Osteoblast (primary cell): Measurements from ENCODE around the gene ZMIZ1. TPM values are rescaled to one million over a fixed set of nuclear protein-coding genes. Genes with fewer than 3 reads are reported as not detected.

Experiments
- DNase-seq: peaks from one replicate; pipeline ENCODE4 v3.0.0; 2011; ENCODE audit warnings: low spot score, mixed read lengths; ENCODE audit not compliant: insufficient read length; ENCODE audit errors: missing footprints
- H2AFZ ChIP-seq: 2 replicates; pipeline ENCODE4 v1.6.0; 2011; ENCODE audit warnings: mild to moderate bottlenecking, low read length
- H3K27ac ChIP-seq: 2 replicates; pipeline ENCODE4 v1.5.1; 2011; ENCODE audit warnings: mild to moderate bottlenecking, low read depth, low read length, moderate library complexity
- H3K27me3 ChIP-seq: 2 replicates; pipeline ENCODE4 v1.6.0; 2012; ENCODE audit warnings: mild to moderate bottlenecking, control low read depth, inconsistent platforms, low read length, moderate library complexity; ENCODE audit not compliant: insufficient read depth
- H3K36me3 ChIP-seq: 2 replicates; pipeline ENCODE4 v1.5.1; 2011; ENCODE audit warnings: mild to moderate bottlenecking, low read length, control low read depth, moderate library complexity; ENCODE audit not compliant: insufficient read depth
- H3K4me1 ChIP-seq: 2 replicates; pipeline ENCODE4 v1.5.1; 2011; ENCODE audit warnings: mild to moderate bottlenecking, low read length, control low read depth, moderate library complexity; ENCODE audit not compliant: insufficient read depth
- H3K4me2 ChIP-seq: 2 replicates; pipeline ENCODE4 v1.6.0; 2011; ENCODE audit warnings: mild to moderate bottlenecking, low read length; ENCODE audit not compliant: insufficient read depth
- H3K4me3 ChIP-seq: fragments of 200-600 bp; sonication (generic); 3 replicates; pipeline ENCODE4 v1.5.1; 2012; ENCODE audit warnings: mild to moderate bottlenecking, low read length, inconsistent platforms; ENCODE audit not compliant: insufficient read depth
- H3K79me2 ChIP-seq: 2 replicates; pipeline ENCODE4 v1.6.0; 2012; ENCODE audit warnings: mild to moderate bottlenecking, low read length, control low read depth, inconsistent platforms; ENCODE audit not compliant: insufficient read depth
- H3K9me3 ChIP-seq: 2 replicates; pipeline ENCODE4 v1.5.1; 2011; ENCODE audit warnings: low read depth, low read length, control low read depth
- H4K20me1 ChIP-seq: 2 replicates; pipeline ENCODE4 v1.6.0; 2012; ENCODE audit warnings: mild to moderate bottlenecking, low read length, control low read depth; ENCODE audit not compliant: insufficient read depth
- total RNA-seq: library from RNA; depleted of rRNA; stranded (reverse); fragments of >200 nt; gene quantifications from 2 replicates; pipeline ENCODE4 v1.2.3, GENCODE V29; 2012
- TF ChIP-seq, protein P1 (sequence below): IDR thresholded peaks from 2 replicates; pipeline ENCODE4 v1.5.1; 2011; ENCODE audit warnings: mild to moderate bottlenecking, low read depth, low read length, moderate library complexity; ENCODE audit errors: extremely low read depth

Gene ZMIZ1
- total RNA-seq, 1 donor = 40.9 TPM

DNA sequence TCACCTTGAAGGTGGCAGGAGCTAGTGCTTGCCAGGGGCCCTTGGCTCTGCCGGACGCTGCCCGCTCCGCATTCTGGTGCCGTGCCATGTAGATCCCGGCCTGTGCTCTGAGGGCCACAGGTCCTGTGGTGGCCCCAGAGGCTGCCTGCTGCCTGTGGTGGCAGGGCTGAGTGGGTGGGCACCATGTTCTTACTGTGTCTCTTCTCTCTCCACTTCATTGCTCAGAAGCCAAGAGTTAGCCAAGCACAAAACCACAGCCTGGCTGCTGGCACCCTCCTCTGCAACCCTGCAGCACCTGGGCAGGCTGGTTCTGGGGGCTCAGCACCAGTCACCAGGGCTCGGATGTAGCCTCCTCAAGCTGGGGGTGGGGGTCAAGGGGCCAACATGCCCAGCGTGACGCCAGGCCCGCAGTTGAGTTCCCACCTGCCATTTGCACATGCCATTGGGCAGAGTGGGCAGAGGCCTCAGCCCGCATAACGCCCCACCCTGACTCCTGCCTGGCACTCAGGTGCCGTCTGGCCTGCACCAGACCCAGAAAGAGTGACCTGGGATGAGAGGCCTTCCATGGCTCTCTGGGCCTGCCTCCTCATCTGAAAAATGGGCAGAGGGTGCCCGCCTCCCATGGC, 16.3 kb downstream of the ZMIZ1 start:
- H3K27me3 ChIP-seq = no peaks in the 10 kb centered on the region
- peaks cover 49% of the 10 kb centered on the region for H3K4me1 ChIP-seq
- H2AFZ ChIP-seq = no peak overlapping the region
- peak overlapping the region; percentile 95 for H3K27ac ChIP-seq
- peaks cover 85% of the 10 kb centered on the region for H4K20me1 ChIP-seq
- TF ChIP-seq, protein P1, sequence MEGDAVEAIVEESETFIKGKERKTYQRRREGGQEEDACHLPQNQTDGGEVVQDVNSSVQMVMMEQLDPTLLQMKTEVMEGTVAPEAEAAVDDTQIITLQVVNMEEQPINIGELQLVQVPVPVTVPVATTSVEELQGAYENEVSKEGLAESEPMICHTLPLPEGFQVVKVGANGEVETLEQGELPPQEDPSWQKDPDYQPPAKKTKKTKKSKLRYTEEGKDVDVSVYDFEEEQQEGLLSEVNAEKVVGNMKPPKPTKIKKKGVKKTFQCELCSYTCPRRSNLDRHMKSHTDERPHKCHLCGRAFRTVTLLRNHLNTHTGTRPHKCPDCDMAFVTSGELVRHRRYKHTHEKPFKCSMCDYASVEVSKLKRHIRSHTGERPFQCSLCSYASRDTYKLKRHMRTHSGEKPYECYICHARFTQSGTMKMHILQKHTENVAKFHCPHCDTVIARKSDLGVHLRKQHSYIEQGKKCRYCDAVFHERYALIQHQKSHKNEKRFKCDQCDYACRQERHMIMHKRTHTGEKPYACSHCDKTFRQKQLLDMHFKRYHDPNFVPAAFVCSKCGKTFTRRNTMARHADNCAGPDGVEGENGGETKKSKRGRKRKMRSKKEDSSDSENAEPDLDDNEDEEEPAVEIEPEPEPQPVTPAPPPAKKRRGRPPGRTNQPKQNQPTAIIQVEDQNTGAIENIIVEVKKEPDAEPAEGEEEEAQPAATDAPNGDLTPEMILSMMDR = no peak
- no peaks in the 10 kb centered on the region for H3K9me3 ChIP-seq
- DNase-seq = no peak
- peaks cover 11% of the 10 kb centered on the region for H3K36me3 ChIP-seq
- peaks cover 100% of the 10 kb centered on the region for H3K79me2 ChIP-seq
- H3K4me2 ChIP-seq = no peak overlapping the region
- no peak overlapping the region for H3K4me3 ChIP-seq

DNA sequence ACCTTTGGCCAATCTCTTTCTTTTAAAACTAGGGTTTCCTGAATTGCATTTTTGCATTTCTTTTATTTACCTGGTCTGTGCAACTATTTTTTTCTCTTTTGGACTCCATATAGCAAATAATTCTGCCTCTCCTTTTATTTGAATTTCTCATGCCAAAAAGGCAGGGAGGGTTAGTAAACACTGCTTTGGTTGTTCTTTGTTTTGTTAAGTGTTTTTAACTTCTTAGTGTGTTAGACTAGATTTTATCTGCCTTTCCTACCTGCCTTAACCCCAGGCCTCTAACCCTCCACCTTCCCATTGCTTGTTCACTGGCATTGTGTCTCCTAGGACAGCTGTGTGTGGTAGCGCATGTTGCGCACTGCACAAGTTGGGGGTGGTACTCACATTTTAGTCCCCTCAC, 18.1 kb downstream of the ZMIZ1 start:
- H3K4me2 ChIP-seq = no peak overlapping the region
- H3K27me3 ChIP-seq = no peaks in the 10 kb centered on the region
- H2AFZ ChIP-seq = no peak overlapping the region
- no peak overlapping the region for H3K4me3 ChIP-seq
- TF ChIP-seq, protein P1 = no peak
- H3K4me1 ChIP-seq = peaks cover 36% of the 10 kb centered on the region
- H3K27ac ChIP-seq = no peak overlapping the region
- no peaks in the 10 kb centered on the region for H3K9me3 ChIP-seq
- H3K36me3 ChIP-seq = peaks cover 15% of the 10 kb centered on the region
- H3K79me2 ChIP-seq = peaks cover 100% of the 10 kb centered on the region
- no peak for DNase-seq
- H4K20me1 ChIP-seq = peaks cover 89% of the 10 kb centered on the region

DNA sequence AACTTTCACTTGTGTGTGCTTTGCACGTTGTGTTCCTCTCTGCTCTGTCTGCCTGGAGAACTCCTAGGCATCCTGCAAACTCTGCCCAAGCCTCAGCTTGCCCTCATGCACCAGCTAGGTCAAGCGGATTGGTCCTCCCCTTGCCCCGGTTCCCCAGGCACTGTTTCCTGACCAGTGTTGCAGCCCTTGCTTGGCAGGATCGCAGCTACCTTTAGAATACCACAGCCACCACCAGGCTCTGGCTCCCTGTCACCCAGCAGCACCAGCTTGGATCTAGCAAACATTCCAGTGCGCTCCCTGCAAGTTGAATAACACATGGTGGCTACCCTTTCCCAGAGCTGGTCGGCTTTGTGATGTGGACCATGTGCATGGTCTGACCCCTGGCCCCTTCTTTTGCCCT, 19.0 kb downstream of the ZMIZ1 start:
- Histone ChIP-seq H3K27me3 (no peaks in the 10 kb centered on the region), H3K27ac (no peak overlapping the region), H2AFZ (no peak overlapping the region), H3K4me2 (no peak overlapping the region), H4K20me1 (peaks cover 89% of the 10 kb centered on the region), H3K4me3 (no peak overlapping the region), H3K36me3 (peaks cover 15% of the 10 kb centered on the region), H3K4me1 (peaks cover 27% of the 10 kb centered on the region), H3K79me2 (peaks cover 100% of the 10 kb centered on the region), H3K9me3 (no peaks in the 10 kb centered on the region)
- TF ChIP-seq, protein P1 = no peak
- DNase-seq = no peak

DNA sequence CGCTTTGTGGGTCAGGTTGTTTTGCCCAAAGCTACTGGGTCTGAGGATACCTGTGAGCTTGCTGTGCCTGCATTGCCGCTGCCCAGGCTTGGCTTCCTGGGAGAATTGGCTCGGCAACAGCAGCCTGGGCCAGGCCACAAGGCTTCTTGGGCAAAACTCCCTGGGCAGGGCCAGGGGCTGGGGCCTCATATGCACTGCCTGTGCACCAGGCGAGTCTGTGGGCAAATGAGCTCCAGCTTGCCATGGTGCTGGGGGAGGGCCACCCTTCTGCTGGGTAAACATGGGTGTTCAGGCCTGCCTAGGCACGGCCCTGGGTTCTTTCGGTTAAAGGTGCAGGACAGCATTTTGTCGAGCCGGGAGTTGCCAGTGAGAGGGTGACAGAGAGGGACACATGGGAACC, 19.4 kb downstream of the ZMIZ1 start:
- H3K36me3 ChIP-seq = peaks cover 13% of the 10 kb centered on the region

More for the DNA sequence above, 19.4 kb downstream of the ZMIZ1 start:
- Histone ChIP-seq H3K79me2 (peaks cover 99% of the 10 kb centered on the region), H3K27me3 (no peaks in the 10 kb centered on the region), H3K27ac (no peak overlapping the region), H3K4me1 (peaks cover 23% of the 10 kb centered on the region), H2AFZ (no peak overlapping the region), H3K4me3 (no peak overlapping the region), H3K9me3 (no peaks in the 10 kb centered on the region), H4K20me1 (peaks cover 88% of the 10 kb centered on the region), H3K4me2 (no peak overlapping the region)
- no peak for DNase-seq
- TF ChIP-seq, protein P1 = no peak
